ENCODE results near the gene LRRC63.
"Not testable (repeated sequence)": the region's sequence is repeated elsewhere in the genome, so short reads cannot be mapped to it uniquely, and the experiment has no call there.

Gene LRRC63

DNA sequence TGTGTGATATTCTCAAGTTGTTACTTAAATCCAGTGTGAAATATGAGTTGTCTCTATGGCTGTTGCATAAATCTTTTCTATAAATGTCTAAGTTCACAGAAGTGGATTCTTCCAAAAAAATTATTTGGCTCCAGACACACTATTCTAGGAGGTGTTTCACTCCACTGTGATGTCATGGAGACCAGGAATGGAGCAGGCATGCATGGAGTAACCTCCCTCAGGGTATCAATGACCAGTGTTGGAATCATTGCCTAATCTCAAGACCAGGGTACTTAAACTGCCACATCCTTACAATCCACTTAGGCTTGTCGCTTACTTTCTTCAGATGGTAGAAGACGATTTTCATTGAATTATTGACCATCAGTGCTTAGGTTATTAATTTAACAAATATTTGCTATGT is 55.4 kb downstream of the LRRC63 start:
- no peak for DNase-seq

DNA sequence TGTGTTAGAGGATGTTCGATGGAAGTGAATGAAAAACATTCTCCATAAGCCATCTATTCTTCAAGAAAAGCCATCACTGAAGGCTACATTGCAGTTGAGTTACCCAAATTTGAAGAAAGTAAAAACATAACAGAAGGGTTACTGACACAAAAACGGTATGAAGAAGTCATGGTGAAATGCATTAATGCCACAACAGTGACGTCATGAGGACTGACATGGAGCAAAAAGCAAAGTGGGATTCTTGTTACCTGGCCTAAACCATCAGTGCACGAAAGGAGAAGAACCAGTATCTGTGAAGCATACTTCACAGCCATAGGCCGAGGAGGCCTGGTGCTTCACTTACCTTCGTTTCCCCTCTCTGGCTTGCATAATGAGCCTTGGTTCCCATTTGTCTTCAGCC is 58.7 kb downstream of the LRRC63 start:
- DNase-seq: no peak

DNA sequence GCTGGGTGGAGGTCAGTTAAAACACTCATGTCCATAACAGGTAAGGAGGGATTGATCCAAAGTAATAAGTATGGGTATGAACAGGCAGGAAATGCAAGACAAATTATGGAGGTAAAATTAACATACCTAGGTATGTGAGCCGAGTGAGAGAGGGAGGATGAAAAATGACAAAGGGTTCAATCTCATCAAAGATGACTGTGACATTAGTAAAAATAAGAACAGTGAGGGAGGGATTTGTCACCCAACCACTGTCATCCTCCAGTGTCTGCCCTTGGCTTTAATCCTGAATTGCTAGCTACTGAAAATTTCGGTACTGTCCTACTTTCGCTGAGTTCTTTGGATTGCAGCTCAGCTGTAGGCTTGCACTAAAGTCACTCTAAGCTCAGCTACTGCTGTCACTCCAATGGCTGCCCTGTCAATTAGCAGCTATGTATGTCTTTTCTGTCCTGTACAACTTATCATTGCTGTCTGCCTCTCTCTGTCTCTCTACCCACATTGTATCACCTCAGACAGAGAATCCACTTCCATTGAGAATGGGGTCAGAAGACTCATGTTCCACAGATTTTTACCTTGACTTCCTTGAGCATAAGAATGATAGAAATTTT is 62.5 kb downstream of the LRRC63 start:
- no peak for DNase-seq

DNA sequence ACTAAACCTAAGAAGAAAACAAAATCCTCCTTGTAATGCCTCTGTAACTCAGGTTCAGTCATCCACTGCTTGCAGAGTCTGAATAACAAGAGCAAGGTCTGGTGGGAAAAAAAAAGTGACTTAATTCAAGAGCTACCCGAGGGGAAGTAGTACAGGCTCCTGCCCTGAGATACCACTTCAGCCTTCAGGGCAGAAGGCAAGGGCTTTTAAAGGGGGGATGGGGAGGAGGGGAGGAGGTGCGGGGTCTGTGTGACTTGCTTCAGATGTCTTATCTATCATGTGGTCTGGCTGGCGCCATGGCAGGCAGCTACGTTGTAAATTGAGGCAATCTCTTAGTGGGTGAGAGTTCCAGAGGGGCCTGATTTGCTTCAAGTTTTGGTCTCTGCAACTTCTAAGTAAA is 66.7 kb downstream of the LRRC63 start:
- DNase-seq: no peak

DNA sequence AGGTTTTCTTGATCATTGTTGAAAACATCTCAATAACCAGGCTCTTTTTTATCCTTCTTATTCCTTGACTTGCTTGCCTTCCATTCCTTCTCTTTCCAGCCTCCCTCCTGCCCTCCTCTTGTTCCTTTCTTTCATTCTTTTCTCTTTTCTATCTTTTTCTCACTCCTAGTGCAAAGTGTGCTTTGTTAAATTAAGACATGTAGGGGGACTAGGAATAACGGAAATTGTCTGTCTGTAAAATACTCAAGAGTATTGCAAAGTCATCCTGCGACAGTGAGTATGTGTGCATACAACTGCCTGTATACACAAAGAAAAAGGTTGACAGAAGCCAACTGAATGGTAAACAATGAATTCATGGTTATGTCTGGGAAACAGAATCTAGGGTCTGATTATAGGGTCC is 70.1 kb downstream of the LRRC63 start:
- DNase-seq: peak; percentile 44

DNA sequence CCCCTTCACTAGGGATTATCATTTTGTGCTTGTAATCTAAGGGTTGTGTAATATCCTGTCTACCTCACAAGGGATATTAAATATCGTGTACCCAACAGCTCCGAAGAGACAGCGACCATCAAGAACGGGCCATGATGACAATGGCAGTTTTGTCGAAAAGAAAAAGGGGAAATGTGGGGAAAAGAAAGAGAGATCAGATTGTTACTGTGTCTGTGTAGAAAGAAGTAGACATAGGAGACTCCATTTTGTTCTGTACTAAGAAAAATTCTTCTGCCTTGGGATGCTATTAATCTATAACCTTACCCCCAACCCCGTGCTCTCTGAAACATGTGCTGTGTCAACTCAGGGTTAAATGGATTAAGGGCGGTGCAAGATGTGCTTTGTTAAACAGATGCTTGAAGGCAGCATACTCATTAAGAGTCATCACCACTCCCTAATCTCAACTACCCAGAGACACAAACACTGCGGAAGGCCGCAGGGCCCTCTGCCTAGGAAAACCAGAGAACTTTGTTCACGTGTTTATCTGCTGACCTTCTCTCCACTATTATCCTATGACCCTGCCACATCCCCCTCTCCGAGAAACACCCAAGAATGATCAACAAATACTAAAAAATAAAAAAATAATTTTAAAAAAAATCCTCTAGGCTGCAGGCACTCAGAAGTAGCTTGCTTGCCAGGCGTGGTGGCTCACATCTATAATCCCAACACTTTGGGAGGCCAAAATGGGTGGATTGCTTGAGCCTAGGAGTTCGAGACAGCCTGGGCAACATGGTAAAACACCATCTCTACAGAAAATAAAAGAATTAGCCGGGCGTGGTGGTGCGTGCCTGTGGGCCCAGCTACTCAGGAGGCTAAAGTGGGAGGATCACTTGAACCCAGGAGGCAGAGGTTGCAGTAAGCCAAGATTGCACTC is 72.4 kb downstream of the LRRC63 start:
- DNase-seq: not testable (repeated sequence)

DNA sequence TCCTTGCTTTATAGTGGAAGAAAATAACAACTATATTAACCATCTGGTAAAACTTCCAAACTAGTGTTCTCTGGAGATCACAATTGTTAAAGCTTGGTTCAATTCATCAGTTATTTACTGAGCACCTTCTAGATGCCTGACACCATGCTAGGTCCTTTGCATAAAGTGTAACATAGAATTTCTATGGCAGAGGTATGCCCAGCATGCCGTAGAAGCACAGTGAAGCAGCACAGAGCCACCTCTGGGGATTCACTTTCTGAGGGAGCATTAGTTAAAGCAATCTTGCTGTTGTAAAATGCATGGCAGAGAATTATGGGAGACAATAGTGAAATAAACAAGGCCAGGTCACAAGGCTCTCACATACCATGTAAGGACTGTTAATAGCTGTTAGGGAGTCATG is 75.2 kb downstream of the LRRC63 start:
- no peak for DNase-seq

DNA sequence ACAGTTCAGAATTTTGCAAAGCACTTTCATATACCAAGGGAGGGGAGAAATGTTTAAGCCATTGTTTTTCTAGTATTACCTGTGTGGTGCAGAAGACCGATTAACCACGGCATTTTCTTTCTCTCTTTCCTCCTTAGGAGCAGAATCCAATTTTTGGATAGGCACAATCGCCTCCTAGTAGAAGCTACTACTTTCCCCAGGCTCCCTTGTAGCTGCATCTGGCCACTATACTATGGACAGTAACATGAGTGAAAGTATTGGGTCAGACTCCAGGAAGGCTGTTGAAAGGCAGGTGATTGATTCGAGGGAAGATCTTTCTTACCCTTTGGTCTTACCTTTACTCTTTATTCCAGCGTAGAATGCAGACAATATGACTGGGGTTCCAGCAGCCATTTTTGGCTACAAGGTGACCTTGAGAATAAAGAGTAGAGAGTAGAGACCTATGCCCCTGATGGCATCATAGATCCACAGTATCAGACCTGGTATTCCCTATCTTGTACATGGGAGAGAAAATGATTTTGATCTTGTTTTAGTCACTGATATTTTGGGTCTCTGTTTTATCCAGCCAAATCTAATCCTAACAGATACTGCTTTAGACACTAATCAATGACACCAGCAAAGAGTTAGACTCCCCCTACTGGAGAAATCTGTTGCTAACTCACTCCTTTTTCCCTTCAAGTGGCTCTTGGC is 77.0 kb downstream of the LRRC63 start:
- DNase-seq: peak; percentile 75

DNA sequence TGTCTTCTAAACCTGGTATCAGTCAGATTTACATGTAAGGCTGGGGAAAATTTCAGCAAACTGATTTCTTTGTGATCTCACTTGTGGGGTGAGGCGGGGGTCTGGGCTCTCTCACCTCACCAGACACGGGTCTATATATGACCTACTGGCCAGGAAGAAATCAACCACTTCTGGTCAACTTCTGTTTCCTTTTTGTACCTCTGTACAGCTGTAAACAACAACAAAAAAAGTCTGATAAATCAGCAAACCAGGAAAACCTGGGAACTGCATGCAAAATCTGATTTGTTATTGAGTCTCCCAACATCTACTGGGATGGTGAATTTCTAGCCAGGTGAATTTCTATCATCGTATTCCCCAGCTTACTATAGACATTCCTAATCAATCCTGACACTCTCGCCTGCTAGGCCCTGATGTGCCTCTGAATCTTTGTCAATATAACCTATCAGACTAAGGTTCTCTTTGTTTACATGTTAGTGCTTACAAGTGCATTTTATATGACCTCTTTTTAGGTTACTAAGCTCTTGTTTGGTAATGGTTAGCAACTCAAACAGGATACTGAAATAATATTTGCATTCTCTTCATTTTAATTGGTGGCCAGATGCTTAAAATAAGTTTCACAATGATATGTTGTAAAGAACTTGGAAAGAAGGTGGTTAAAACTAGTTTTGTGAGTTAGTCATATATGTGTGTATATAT is 77.7 kb downstream of the LRRC63 start:
- DNase-seq: no peak

DNA sequence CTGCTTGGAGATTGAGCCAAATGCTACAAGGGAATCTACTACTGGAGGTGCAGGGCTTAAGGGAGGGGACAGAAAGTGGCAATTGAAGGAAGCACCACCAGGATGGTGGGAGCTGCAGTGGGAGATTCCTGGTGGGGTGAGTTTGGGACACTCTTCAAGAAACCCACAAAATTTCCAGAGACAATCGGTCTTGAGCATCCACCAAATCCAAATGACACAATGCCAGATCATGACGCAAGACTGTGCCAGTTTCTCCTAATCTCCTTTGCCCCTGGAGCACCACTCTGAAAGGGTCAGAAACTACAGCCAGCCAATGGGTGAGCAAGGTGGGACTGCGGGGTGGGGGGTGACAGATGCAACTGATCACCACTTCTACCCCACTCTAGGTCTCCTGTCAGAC is 78.7 kb downstream of the LRRC63 start:
- no peak for DNase-seq

DNA sequence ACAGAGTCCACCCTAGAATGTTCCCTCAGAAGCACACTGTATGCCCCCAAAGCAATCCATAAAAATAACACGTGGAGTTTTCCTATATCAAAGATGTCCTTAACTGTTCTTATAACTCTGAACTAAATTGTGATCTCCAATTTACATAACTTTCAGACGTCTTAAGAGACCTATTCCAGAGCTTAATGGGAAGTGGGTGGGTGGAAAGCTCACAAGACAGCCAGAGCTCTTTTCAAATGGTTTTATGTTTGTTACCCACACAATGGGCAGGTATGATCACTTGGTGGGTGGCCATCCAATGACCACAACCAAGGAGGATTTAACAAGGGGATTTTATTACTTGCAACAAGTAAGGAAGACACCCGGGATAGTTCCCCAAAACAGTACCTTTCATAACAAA is 81.7 kb downstream of the LRRC63 start:
- DNase-seq: no peak

DNA sequence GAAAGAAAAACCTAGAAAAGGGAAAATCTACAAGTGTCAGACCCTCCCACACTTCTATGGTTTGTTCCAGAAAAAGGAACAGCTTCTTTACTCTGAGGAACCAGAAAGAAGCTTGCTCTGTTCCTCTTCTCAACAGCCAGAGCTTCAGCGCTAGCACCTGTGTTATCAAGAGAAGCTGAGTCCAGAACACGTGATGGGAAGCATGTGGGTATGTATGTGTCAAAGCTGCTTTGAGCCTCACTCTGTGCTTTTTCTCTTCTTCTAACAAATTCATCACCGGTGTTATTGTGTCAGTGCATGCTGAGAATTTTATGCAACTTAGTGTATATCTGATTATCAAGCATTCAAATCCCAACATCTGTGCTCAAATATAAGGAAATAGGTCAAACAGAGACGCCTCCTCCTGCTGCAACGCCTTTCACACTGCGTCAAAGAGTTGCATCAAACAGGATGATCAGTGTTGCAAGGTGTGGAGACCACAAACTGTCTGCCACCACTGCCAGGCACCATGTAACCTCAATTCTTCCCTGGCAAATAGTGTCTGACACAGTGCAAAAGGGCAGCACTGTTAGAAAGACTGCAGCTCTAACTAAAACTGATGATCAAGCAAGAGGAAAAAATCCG is 83.9 kb downstream of the LRRC63 start:
- no peak for DNase-seq

DNA sequence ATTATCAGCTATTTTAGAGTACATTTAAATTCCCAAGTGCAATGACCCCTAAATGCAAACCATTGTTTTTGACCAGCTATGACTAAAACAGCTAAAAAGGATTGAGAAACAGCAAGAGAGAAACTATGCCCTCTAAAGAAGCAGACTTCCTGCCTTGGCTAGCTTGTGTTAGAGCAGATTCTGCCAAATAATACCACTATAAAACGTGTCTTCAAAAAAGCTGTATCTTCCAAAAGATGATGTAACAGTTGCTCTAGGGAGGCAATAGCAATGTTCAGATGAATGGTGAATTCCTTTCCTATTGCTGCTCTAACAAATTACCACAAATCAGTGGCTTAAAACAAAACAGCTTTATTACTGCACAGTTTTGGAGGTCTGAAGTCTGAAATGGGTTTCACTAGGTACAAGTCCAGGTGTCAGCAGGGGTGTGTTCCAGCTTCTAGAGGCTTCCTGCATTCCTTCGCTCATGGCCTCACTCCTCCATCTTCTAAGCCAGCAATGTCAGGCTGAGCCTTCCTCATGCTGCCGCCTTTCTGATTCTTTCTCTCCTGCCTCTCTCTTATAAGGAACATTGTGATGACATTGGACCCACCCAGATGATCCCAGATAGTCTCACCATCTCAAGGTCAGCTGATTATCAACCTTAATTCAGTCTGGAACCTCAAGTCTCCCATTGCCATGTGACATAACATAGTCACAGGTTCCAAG is 84.5 kb downstream of the LRRC63 start:
- no peak for DNase-seq

DNA sequence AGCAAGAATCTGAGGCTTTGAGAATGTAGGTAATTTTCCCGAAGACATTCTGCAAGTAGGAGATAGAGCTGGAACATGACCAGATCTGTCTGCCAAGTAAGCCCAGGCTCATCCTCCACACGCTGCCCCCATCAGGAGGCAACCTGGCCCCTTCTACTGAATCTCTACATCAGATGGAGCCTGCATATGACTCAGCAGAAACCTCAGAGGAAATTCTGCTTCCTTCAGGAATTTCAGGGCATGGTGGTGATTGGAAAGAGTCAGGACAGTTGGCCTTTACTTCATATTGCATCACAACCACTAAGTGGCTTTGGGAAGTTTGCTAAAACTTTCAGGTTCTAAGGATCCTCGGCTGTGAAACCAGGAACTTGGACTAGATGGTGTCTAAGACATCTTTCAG is 85.2 kb downstream of the LRRC63 start:
- no peak for DNase-seq

DNA sequence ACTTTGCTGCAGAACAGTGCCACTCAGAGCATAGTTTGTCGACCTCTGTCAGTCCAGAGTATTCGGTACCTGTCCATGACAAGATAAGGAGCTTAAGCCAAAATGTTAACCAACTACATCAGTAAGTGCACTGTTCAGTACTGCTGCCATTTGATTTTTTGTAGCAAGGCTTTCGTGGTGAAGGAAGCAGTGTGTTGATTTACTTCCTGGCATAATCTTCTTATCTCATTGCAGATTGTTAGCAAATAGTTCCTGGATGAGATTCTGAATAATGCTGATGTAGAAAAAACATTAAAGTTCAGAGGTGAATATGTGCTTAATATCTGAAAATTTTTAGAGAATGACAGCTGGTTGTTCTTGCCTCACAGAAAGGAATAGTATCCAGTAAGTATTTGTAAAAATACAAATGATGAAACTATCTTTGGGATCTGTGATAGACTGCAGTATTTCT is 85.7 kb downstream of the LRRC63 start:
- no peak for DNase-seq

DNA sequence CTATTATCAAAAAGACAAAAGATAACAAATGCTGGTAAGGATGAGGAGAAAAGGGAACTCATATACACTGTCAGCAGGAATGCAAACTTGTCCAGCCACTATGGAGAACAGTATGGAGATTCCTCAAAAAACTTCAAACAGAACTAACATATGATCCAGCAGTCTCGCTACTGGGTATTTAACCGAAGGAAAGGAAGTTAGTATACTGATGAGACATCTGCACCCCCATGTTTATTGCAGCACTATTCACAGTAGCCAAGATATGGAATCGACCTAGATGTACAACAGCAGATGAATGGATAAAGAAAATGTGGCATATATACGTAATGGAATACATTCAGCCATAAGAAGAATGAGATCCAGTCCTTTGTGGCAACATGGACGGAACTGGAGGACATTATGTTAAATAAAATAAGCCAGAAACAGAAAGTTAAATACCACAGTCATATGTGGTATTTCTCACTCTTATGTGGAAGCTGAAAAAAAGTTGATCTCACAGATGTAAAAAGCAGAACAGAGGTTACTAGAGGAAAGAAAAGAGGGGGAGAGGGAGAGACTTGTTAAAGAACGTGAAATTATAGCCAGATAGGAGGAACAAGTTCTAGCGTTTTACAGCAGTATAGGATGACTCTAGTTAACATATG is 92.1 kb downstream of the LRRC63 start:
- DNase-seq: no peak

DNA sequence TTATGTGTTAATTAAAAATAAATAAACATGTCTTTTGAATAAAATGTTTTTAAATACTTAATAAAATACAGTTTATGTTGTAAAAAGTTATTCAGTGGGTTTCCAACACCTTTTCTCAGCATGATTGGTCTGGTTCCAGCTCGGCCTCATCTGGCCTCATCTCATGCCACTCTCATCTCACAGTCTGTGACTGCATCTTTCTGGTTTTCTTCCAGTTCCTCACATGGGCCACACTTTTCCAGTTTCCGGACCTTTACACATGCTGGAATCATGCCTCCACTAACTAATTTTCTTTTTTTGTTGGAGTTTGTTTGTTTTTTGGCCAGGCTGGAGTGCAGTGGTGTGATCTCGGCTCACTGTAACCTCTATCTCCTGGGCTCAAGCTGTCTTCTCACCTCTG is 92.8 kb downstream of the LRRC63 start:
- DNase-seq: no peak

DNA sequence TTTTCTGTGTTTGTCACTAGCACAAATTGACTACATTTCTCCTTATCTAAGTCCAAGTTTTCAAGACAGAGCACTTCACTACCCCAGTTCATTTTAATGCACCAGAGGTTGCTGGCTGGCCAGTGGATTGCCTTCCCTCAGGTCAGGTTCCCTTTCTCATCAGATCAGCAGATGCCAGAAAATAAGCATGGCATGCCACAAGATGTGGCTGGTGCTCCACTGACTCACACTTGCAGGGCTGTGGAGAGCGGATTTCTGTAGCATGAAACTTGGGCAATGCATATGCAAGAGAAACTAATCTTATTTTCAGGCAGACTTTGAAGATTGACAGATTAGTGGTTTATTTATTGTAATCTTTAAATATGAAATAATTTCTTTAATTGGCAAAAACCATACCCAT is 95.8 kb downstream of the LRRC63 start:
- no peak for DNase-seq

DNA sequence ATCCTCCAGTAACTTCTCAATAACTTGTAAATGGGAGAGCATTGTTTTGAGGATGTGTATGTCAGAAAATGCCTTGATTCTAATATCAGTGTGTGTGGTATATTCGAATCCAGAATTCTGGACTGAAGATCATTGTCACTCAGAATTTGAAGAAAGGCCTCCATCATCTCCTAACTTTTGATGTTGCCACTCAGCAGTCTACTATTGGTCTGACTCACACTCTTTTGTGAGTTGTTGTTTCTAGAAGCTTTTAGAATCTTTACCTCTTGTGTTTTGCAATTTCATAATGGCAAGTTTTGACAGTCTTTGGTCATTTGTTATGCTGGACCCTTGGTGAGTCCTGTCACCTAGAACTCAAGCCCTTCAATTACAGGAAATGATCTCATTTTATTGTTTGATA is 98.3 kb downstream of the LRRC63 start:
- DNase-seq: no peak

DNA sequence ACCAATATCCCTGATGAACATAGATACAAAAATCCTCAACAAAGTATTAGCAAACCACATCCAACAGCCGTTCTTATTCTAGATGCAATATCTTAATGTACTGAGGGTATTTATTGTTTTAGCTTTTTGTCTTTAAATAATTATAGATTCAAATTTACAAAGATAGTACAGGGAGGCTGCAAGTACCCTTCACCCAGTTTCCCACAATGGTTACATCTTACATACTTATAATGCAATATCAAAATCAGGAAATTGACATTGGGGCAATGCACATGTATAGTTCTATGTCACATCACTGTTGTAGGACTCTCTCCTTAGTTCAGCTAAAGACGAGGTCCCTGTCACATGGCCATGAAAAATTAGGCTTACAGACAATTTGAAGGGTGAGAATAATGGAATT is 99.5 kb downstream of the LRRC63 start:
- no peak for DNase-seq

DNA sequence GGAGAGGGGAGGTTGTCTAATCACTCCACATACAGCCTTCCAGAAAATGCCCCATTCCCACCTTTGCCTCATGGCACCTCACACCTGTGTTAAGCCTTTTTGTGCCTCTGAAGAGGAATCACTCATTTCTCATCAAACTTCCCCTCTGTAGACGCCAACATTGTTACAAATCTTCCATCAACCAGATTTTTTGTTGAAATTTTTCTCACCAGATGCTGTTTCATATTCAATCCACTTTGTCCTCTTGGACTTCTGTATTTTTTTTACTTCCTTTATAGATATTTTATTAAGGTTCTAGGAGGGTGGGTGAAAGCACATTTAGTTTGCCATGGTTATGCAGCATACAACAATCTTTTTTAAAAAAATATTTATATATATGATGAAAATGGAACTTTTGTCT is 101.3 kb downstream of the LRRC63 start:
- DNase-seq: no peak
